ENCODE results near the gene SDCBP2. TPM values are rescaled to one million over a fixed set of nuclear protein-coding genes. Genes with fewer than 3 reads are reported as not detected.

Gene SDCBP2
- total and polyA plus RNA-seq, 10 of the 15 experiments (the other 5 are each of a cell fraction or from before 2014, with no cell fraction given): 0.16 to 2.4 (median 1.1) TPM; not detected in 1

DNA sequence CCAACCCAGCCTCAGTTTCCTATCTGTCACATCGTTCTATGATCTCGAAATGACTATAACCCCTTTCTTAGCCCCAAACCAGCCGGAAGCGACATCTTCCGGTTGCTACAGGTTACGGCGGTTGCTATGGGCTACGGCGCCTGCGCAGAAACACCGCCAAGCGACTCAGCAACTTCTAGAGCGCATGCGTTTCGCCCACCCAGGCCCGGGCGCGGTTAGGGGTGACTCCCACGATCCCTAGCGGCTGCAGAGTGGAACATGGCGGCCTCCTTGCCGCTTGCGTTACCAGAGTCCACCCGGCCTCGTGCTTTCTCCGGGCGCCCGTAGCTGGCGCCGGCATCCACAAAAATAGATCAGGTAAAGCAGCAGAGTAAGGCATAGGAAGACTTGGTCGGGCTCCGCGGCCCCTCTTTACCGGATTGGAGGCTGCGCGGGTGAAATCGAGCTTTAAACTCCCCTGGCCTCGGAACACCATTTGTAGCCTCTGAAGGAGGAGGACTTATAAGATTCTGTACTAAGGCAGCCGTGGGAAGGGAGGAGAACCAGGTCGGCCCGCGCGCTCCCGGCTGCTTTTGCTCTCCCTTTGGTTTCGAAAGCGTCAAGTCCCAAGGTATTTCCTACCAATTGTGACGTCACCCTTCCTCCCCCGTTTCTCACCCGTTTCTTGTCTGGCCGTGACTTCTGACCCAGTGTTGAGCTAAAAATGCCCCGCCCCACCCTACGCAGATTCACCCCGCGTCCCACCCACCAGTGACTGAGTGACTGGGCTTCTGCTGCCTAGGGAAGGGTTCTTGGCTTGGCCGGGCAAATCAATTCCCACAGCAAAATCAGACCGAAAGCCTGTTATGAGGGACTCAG is 3.5 kb downstream of the SDCBP2 start (continued):
- TF ChIP-seq EED (IDR thresholded peaks at IDR 0.05; ENCODE audit: low read depth) (0 out of 2 replicates have a peak, but pooled peaks have one; percentile 3), SMARCA5 (IDR thresholded peaks at IDR 0.05) (peak; percentile 52), HCFC1 (IDR thresholded peaks at IDR 0.05; ENCODE audit: low read length) (peak; percentile 61), EP300 (IDR thresholded peaks at IDR 0.05; ENCODE audit: borderline replicate concordance in 1 of 2, control insufficient read depth in 1 of 2, low read depth in 2 of 2, low read length in 2 of 2) (peak in 1 of 2 experiments; percentile 74; a peak in 1 of 4 replicates), MAX (IDR thresholded peaks at IDR 0.05; ENCODE audit: low read depth, low read length) (peak; percentile 68; the same call in 1 of the 2 replicates), MEF2A (IDR thresholded peaks at IDR 0.05; ENCODE audit: insufficient read depth, low read depth, low read length) (no peak), NRF1 (conservative IDR thresholded peaks at IDR 0.05; ENCODE audit: low read depth, low read length) (peak; percentile 77), NBN (IDR thresholded peaks at IDR 0.05) (peak; percentile 90), CREM (IDR thresholded peaks at IDR 0.05; ENCODE audit: low read depth) (peak; percentile 92), CBX3 (IDR thresholded peaks at IDR 0.05; ENCODE audit: borderline replicate concordance, low read depth) (no peak), POLR2A (IDR thresholded peaks at IDR 0.05; ENCODE audit: low read depth, low read length) (peak; percentile 97), IRF4 (IDR thresholded peaks at IDR 0.05; ENCODE audit: low read depth, low read length) (peak; percentile 91), ESRRA (IDR thresholded peaks at IDR 0.05; ENCODE audit: low read length) (no peak), CHD2 (IDR thresholded peaks at IDR 0.05; ENCODE audit: borderline replicate concordance, low read depth, low read length) (no peak; the same call in 1 of the 2 replicates), NR2C1 (IDR thresholded peaks at IDR 0.05) (peak; percentile 82), TARDBP (IDR thresholded peaks at IDR 0.05; ENCODE audit: borderline replicate concordance) (no peak), SIX5 (IDR thresholded peaks at IDR 0.05; ENCODE audit: low read depth, low read length, severe bottlenecking) (no peak), RBBP5 (conservative IDR thresholded peaks at IDR 0.05) (0 out of 2 replicates have a peak, but pooled peaks have one; percentile 30), STAT1 (conservative IDR thresholded peaks at IDR 0.05) (peak; percentile 90; the same call in 1 of the 2 replicates), RUNX3 (IDR thresholded peaks at IDR 0.05; ENCODE audit: low read length) (peak; percentile 71), RB1 (IDR thresholded peaks at IDR 0.05; ENCODE audit: borderline replicate concordance) (peak; percentile 83; the same call in 1 of the 2 replicates), MLLT1 (IDR thresholded peaks at IDR 0.05) (peak; percentile 49), PML (IDR thresholded peaks at IDR 0.05; ENCODE audit: low read length) (peak; percentile 89; the same call in 1 of the 2 replicates)
- TF ChIP-seq, protein P1, sequence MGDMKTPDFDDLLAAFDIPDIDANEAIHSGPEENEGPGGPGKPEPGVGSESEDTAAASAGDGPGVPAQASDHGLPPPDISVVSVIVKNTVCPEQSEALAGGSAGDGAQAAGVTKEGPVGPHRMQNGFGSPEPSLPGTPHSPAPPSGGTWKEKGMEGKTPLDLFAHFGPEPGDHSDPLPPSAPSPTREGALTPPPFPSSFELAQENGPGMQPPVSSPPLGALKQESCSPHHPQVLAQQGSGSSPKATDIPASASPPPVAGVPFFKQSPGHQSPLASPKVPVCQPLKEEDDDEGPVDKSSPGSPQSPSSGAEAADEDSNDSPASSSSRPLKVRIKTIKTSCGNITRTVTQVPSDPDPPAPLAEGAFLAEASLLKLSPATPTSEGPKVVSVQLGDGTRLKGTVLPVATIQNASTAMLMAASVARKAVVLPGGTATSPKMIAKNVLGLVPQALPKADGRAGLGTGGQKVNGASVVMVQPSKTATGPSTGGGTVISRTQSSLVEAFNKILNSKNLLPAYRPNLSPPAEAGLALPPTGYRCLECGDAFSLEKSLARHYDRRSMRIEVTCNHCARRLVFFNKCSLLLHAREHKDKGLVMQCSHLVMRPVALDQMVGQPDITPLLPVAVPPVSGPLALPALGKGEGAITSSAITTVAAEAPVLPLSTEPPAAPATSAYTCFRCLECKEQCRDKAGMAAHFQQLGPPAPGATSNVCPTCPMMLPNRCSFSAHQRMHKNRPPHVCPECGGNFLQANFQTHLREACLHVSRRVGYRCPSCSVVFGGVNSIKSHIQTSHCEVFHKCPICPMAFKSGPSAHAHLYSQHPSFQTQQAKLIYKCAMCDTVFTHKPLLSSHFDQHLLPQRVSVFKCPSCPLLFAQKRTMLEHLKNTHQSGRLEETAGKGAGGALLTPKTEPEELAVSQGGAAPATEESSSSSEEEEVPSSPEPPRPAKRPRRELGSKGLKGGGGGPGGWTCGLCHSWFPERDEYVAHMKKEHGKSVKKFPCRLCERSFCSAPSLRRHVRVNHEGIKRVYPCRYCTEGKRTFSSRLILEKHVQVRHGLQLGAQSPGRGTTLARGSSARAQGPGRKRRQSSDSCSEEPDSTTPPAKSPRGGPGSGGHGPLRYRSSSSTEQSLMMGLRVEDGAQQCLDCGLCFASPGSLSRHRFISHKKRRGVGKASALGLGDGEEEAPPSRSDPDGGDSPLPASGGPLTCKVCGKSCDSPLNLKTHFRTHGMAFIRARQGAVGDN (IDR thresholded peaks at IDR 0.05): peak; percentile 58; the same call in 1 of the 2 replicates
- TF ChIP-seq, protein P2, sequence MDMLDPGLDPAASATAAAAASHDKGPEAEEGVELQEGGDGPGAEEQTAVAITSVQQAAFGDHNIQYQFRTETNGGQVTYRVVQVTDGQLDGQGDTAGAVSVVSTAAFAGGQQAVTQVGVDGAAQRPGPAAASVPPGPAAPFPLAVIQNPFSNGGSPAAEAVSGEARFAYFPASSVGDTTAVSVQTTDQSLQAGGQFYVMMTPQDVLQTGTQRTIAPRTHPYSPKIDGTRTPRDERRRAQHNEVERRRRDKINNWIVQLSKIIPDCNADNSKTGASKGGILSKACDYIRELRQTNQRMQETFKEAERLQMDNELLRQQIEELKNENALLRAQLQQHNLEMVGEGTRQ (IDR thresholded peaks at IDR 0.05; ENCODE audit: borderline replicate concordance, low read depth, low read length): no peak; the same call in 1 of the 2 replicates

All from GM12878 (cell line).